Measurements from ENCODE around the gene ATXN7L2. TPM values are rescaled to one million over a fixed set of nuclear protein-coding genes. Genes with fewer than 3 reads are reported as not detected.
A peak's percentile ranks its signal among the peaks of the same experiment; 100 is the strongest.

The ATXN7L2 gene
- total RNA-seq, 3 donors from 2014 or later, result 2.4 to 4.1 (median 2.9) TPM

DNA sequence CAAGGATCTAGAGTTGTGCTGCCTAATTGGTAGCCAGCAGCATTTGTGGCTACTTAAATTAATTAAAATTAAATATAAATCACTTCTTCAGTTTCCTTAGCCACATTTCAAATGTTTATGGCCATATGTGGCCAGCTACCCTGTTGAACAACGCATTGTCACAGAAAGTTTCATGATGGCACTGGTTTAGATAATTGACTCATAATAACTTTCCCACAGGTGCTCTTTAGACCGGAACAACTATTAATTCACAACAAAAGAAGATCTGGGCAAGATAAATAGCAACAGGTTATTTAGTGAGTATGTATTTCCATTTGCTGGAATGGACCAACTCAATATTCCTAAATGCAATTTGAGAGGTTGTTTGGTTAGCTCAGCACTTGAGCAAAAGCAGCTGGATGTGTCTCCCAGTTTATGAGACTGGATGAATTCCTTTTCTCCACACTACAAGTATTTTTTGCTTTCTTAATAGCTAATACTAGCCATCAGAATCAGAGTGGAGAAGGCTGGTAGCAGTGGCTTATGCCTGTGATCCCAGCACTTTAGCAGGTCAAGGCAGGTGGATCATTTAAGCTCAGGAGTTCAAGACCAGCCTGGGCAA, 29.5 kb downstream of the ATXN7L2 start:
- Histone ChIP-seq H3K9me3 (no peaks in the 10 kb centered on the region), H3K36me3 (no peaks in the 10 kb centered on the region), H3K27me3 (no peaks in the 10 kb centered on the region), H3K4me3 (no peak overlapping the region), H3K4me1 (no peaks in the 10 kb centered on the region), H3K27ac (no peak overlapping the region)
- no peak for DNase-seq (ENCODE audit: low spot score in 2 of 2)
- intact Hi-C loops (cut with DNase I; ENCODE audit: low total_unique reads), result no loop called here
- no peak for TF ChIP-seq POLR2A (IDR thresholded peaks at IDR 0.05)
- no peak for TF ChIP-seq POLR2AphosphoS5 (IDR thresholded peaks at IDR 0.05)
- TF ChIP-seq, protein P1, sequence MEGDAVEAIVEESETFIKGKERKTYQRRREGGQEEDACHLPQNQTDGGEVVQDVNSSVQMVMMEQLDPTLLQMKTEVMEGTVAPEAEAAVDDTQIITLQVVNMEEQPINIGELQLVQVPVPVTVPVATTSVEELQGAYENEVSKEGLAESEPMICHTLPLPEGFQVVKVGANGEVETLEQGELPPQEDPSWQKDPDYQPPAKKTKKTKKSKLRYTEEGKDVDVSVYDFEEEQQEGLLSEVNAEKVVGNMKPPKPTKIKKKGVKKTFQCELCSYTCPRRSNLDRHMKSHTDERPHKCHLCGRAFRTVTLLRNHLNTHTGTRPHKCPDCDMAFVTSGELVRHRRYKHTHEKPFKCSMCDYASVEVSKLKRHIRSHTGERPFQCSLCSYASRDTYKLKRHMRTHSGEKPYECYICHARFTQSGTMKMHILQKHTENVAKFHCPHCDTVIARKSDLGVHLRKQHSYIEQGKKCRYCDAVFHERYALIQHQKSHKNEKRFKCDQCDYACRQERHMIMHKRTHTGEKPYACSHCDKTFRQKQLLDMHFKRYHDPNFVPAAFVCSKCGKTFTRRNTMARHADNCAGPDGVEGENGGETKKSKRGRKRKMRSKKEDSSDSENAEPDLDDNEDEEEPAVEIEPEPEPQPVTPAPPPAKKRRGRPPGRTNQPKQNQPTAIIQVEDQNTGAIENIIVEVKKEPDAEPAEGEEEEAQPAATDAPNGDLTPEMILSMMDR (IDR thresholded peaks at IDR 0.05), result no peak

DNA sequence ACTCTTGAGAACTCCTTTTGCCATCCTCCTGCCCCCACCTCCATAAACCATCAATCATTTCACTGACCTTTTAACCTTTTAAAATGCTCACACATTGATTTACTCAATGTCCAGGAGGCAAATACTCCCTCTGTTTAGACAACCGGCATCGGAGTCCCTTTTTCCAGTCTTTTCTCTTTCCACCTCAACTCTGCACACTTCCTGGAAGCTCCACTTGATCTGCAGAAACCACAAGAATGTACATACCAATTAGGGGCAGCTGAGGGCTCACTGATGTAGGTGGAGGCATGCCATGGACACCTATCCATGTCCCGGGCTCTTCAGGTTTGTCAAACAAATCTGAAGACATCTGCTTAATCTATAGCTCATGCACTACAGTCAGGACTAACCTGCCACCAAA, 31.1 kb downstream of the ATXN7L2 start:
- intact Hi-C loops (cut with DNase I; ENCODE audit: low total_unique reads), result no loop called here
- Histone ChIP-seq H3K36me3 (no peaks in the 10 kb centered on the region), H3K4me1 (no peaks in the 10 kb centered on the region), H3K9me3 (no peaks in the 10 kb centered on the region), H3K27ac (no peak overlapping the region), H3K4me3 (no peak overlapping the region), H3K27me3 (no peaks in the 10 kb centered on the region)
- TF ChIP-seq POLR2A (IDR thresholded peaks at IDR 0.05), result no peak
- no peak for TF ChIP-seq POLR2AphosphoS5 (IDR thresholded peaks at IDR 0.05)
- TF ChIP-seq, protein P1 (IDR thresholded peaks at IDR 0.05), result no peak
- DNase-seq (ENCODE audit: low spot score in 2 of 2), result no peak

DNA sequence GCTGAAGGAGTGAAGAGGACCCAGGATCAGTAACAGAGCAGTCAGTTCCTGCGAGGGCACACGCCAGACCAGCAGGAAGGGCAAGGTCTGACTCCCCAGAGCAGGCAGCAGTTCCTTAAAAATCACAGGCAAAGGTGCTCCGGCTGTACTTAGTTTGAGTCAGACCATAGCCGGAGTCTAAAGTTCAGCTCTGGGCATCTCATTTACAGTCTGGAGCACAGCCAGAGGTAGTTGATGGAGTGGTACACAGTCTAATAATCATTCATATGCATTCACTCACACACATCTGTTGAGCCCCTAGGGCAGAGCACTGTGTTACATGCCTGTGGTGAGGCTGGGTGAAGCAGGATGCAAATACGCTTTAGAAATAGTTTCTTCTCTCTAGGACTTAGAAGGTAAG, 33.2 kb downstream of the ATXN7L2 start:
- DNase-seq (ENCODE audit: low spot score in 2 of 2), result no peak
- H3K27me3 ChIP-seq, result no peaks in the 10 kb centered on the region
- no peak overlapping the region for H3K27ac ChIP-seq
- intact Hi-C loops (cut with DNase I; ENCODE audit: low total_unique reads), result no loop called here
- H3K4me1 ChIP-seq, result no peaks in the 10 kb centered on the region
- H3K9me3 ChIP-seq, result no peaks in the 10 kb centered on the region
- no peak overlapping the region for H3K4me3 ChIP-seq
- TF ChIP-seq, protein P1 (IDR thresholded peaks at IDR 0.05), result no peak
- TF ChIP-seq POLR2A (IDR thresholded peaks at IDR 0.05) (no peak), POLR2AphosphoS5 (IDR thresholded peaks at IDR 0.05) (no peak)
- H3K36me3 ChIP-seq, result no peaks in the 10 kb centered on the region

DNA sequence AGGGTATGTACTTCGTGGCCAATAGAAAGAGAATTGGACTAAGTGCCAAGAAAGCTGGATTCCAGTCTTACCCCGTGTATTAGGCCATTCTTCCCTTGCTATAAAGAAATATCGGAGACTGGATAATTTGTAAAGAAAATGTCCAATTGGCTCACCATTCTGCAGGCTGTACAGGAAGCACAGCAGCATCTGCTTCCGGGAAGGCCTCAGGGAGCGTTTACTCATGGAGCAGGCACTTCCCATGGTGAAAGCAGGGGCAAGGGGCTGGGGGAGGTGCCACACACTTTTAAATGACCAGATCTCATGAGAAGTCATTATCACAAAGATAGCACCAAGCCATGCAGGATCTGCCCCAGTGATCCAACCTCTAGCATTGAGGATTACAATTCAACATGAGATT, 33.6 kb downstream of the ATXN7L2 start:
- Histone ChIP-seq H3K27me3 (no peaks in the 10 kb centered on the region), H3K4me3 (no peak overlapping the region), H3K36me3 (no peaks in the 10 kb centered on the region), H3K9me3 (no peaks in the 10 kb centered on the region), H3K27ac (no peak overlapping the region), H3K4me1 (no peaks in the 10 kb centered on the region)
- TF ChIP-seq POLR2A (IDR thresholded peaks at IDR 0.05) (no peak), POLR2AphosphoS5 (IDR thresholded peaks at IDR 0.05) (no peak)
- TF ChIP-seq, protein P1 (IDR thresholded peaks at IDR 0.05), result no peak
- no peak for DNase-seq (ENCODE audit: low spot score in 2 of 2)
- intact Hi-C loops (cut with DNase I; ENCODE audit: low total_unique reads), result no loop called here

DNA sequence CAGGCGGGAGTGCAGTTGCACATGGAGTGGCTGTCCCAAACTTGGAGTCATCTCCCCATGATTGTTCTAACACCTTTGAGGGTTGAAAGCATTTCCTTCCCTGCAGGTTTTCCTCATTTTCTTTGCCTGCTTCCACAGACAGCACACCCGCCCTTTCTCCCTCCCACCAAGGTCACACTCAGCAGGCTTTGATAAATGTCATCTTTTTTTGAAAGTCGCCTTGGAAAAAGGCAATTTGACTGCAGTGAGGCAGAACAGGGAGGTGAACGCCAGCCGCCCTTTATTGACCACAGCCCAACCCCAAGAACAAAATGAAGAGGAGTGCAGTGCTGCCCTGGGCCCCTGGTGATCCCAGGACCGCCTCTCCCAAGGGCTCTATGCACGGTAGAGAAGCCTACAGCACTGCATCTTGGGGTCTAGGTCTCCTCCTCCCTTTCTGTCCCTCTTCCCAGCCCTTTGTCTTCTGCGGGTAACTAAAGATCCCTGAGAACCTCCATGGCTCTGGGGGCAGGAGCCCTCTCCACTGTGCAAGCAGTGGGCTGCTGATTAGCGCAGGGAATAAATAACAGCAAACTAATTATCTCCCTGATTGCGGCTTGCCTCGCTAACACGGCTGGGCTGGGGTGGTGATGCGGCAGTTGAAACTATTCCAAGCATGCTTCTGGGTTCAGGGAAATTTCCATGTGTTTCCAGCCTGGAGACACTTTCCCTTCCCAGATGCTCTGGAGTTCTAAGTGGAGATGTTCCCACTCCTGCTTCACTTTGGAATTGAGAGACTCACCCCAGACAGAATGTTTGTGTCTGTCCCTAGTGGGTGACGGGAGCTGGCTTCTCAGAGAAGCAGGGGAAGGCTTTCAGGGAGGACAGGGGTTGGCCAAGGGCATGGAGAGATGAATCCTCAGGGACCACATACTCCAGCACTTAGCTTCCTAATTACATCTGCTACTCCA, 37.6 kb downstream of the ATXN7L2 start:
- H3K36me3 ChIP-seq, result no peaks in the 10 kb centered on the region
- H3K27ac ChIP-seq, result peak overlapping the region in 1 of 2 donors; percentile 19
- H3K9me3 ChIP-seq, result no peaks in the 10 kb centered on the region
- intact Hi-C loops (cut with DNase I; ENCODE audit: low total_unique reads), result loop anchor here (10.0 kb wide), 1 partner anchor 1904 kb away; the partner anchor contains the start of gene OVGP1
- DNase-seq (ENCODE audit: low spot score in 2 of 2), result no peak
- no peaks in the 10 kb centered on the region for H3K27me3 ChIP-seq
- H3K4me3 ChIP-seq, result no peak overlapping the region
- no peaks in the 10 kb centered on the region for H3K4me1 ChIP-seq
- TF ChIP-seq, protein P1 (IDR thresholded peaks at IDR 0.05), result no peak
- TF ChIP-seq POLR2AphosphoS5 (IDR thresholded peaks at IDR 0.05), result no peak
- no peak for TF ChIP-seq POLR2A (IDR thresholded peaks at IDR 0.05)
